ENCODE measurements around the gene HRH2. TPM values are rescaled to one million over a fixed set of nuclear protein-coding genes. Genes with fewer than 3 reads are reported as not detected.

The HRH2 gene
- total and polyA plus RNA-seq, 2 donors (not counting 1 experiment from before 2014, with no cell fraction given), result 0.46 TPM; not detected in 1

DNA sequence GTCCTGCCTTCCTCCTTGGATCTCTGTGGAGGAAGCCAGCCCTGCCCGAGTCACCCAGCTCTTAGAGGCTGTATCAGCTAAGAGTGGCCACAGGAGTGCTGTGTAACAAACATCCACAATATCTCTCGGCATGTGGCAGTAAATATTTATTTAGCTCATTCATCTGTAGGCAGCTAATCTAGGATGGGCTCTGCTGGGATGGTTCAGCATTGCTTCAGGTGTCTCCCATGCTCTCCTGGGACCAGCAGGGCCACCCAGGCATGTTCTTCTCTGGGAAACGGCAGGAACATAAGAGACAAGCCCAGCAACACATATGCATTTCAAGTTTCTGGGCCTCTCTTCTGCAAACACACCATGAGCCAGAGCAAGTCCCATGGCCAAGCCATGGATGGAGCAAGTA, 56.1 kb downstream of the HRH2 start:
- peaks cover 27% of the 10 kb centered on the region for H3K27me3 Mint-ChIP-seq
- Histone ChIP-seq H2AFZ (ENCODE audit: insufficient read depth, low read depth, low read length, poor library complexity, severe bottlenecking) (no peak overlapping the region), H3K79me2 (ENCODE audit: control insufficient read depth, insufficient read depth, low read length) (no peaks in the 10 kb centered on the region), H3K36me3 (replicated peaks in 1 of 2; ENCODE audit: control extremely low read depth in 1 of 2, control insufficient read depth in 1 of 2, extremely low read depth in 1 of 2, insufficient read depth in 2 of 2, low read length in 1 of 2) (no peaks in the 10 kb centered on the region), H3K4me3 (ENCODE audit: control extremely low read depth in 1 of 5, extremely low read depth in 1 of 5, insufficient read depth in 1 of 5, low read depth in 2 of 5, low read length in 4 of 5) (no peak overlapping the region), H3K9me3 (ENCODE audit: control extremely low read depth in 1 of 3, control insufficient read depth in 2 of 3, insufficient read depth in 1 of 3, low read length in 2 of 3) (peaks cover 0 to 25% (median 7%) of the 10 kb centered on the region in 3 donors), H3K9ac (ENCODE audit: low read length) (no peak overlapping the region), H3K4me1 (ENCODE audit: control insufficient read depth in 2 of 2, insufficient read depth in 2 of 2, low read length in 2 of 2) (no peaks in the 10 kb centered on the region), H4K20me1 (ENCODE audit: control insufficient read depth, insufficient read depth, low read length, poor library complexity, severe bottlenecking) (no peaks in the 10 kb centered on the region), H3K27ac (ENCODE audit: low read length in 2 of 2) (no peak overlapping the region), H3K27me3 (replicated peaks in 1 of 4; ENCODE audit: control extremely low read depth in 1 of 4, control insufficient read depth in 3 of 4, insufficient read depth in 4 of 4, low read length in 3 of 4) (peaks cover 0 to 2% (median 0%) of the 10 kb centered on the region in 4 experiments), H3K4me2 (replicated peaks; ENCODE audit: low read depth, low read length, poor library complexity, severe bottlenecking) (no peak overlapping the region)
- DNase-seq (no peak), ATAC-seq (ENCODE audit: low read depth) (no peak)
- CTCF ChIA-PET, result no interaction called here
- no peaks in the 10 kb centered on the region for H3K4me1 Mint-ChIP-seq
- intact Hi-C loops (cut with micrococcal nuclease), result no loop called here
- no peak overlapping the region for H3K27ac Mint-ChIP-seq
- TF ChIP-seq, protein P1, sequence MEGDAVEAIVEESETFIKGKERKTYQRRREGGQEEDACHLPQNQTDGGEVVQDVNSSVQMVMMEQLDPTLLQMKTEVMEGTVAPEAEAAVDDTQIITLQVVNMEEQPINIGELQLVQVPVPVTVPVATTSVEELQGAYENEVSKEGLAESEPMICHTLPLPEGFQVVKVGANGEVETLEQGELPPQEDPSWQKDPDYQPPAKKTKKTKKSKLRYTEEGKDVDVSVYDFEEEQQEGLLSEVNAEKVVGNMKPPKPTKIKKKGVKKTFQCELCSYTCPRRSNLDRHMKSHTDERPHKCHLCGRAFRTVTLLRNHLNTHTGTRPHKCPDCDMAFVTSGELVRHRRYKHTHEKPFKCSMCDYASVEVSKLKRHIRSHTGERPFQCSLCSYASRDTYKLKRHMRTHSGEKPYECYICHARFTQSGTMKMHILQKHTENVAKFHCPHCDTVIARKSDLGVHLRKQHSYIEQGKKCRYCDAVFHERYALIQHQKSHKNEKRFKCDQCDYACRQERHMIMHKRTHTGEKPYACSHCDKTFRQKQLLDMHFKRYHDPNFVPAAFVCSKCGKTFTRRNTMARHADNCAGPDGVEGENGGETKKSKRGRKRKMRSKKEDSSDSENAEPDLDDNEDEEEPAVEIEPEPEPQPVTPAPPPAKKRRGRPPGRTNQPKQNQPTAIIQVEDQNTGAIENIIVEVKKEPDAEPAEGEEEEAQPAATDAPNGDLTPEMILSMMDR (IDR thresholded peaks at IDR 0.05), result no peak
- no peak for TF ChIP-seq EZH2 (IDR thresholded peaks at IDR 0.05; ENCODE audit: borderline replicate concordance, insufficient read depth, low read depth, low read length, poor library complexity, severe bottlenecking)
- WGBS (ENCODE audit: insufficient coverage), result 88% methylated on average over 1 of the region's 3 CpGs
- H3K4me3 Mint-ChIP-seq, result no peak overlapping the region
- H3K9me3 Mint-ChIP-seq (ENCODE audit: insufficient read depth), result peaks cover 6% of the 10 kb centered on the region
- POLR2A ChIA-PET, result no interaction called here

GRCh38 chr5:175714479-175715085, 56.7 kb downstream of the HRH2 start:
- TF ChIP-seq, protein P1 (IDR thresholded peaks at IDR 0.05), result no peak
- TF ChIP-seq EZH2 (IDR thresholded peaks at IDR 0.05; ENCODE audit: borderline replicate concordance, insufficient read depth, low read depth, low read length, poor library complexity, severe bottlenecking), result no peak
- Histone ChIP-seq H4K20me1 (ENCODE audit: control insufficient read depth, insufficient read depth, low read length, poor library complexity, severe bottlenecking) (no peaks in the 10 kb centered on the region), H3K4me1 (ENCODE audit: control insufficient read depth in 2 of 2, insufficient read depth in 2 of 2, low read length in 2 of 2) (no peaks in the 10 kb centered on the region), H3K4me2 (replicated peaks; ENCODE audit: low read depth, low read length, poor library complexity, severe bottlenecking) (no peak overlapping the region), H3K27ac (ENCODE audit: low read length in 2 of 2) (no peak overlapping the region), H2AFZ (ENCODE audit: insufficient read depth, low read depth, low read length, poor library complexity, severe bottlenecking) (no peak overlapping the region), H3K9ac (ENCODE audit: low read length) (no peak overlapping the region), H3K79me2 (ENCODE audit: control insufficient read depth, insufficient read depth, low read length) (no peaks in the 10 kb centered on the region), H3K9me3 (ENCODE audit: control extremely low read depth in 1 of 3, control insufficient read depth in 2 of 3, insufficient read depth in 1 of 3, low read length in 2 of 3) (peaks cover 0 to 25% (median 7%) of the 10 kb centered on the region in 3 donors), H3K27me3 (replicated peaks in 1 of 4; ENCODE audit: control extremely low read depth in 1 of 4, control insufficient read depth in 3 of 4, insufficient read depth in 4 of 4, low read length in 3 of 4) (peaks cover 0 to 2% (median under 1%) of the 10 kb centered on the region in 4 experiments), H3K4me3 (ENCODE audit: control extremely low read depth in 1 of 5, extremely low read depth in 1 of 5, insufficient read depth in 1 of 5, low read depth in 2 of 5, low read length in 4 of 5) (no peak overlapping the region), H3K36me3 (replicated peaks in 1 of 2; ENCODE audit: control extremely low read depth in 1 of 2, control insufficient read depth in 1 of 2, extremely low read depth in 1 of 2, insufficient read depth in 2 of 2, low read length in 1 of 2) (no peaks in the 10 kb centered on the region)
- peaks cover 24% of the 10 kb centered on the region for H3K27me3 Mint-ChIP-seq
- intact Hi-C loops (cut with micrococcal nuclease), result no loop called here
- ChIA-PET CTCF (no interaction called here), POLR2A (no interaction called here)
- DNase-seq (no peak), ATAC-seq (ENCODE audit: low read depth) (no peak)
- 88% methylated on average over 7 of the region's 7 CpGs for WGBS (ENCODE audit: insufficient coverage)
- H3K4me3 Mint-ChIP-seq, result no peak overlapping the region
- no peaks in the 10 kb centered on the region for H3K4me1 Mint-ChIP-seq
- no peak overlapping the region for H3K27ac Mint-ChIP-seq
- peaks cover 6% of the 10 kb centered on the region for H3K9me3 Mint-ChIP-seq (ENCODE audit: insufficient read depth)
